ENCODE results near the gene TRABD2A.

The TRABD2A gene

GRCh38 chr2:84856787-84857186 lies 24.1 kb downstream of the TRABD2A start:
- no peak overlapping the region for H3K27ac ChIP-seq (replicated peaks)
- H3K4me3 ChIP-seq (replicated peaks; ENCODE audit: insufficient read depth, low read length), result no peak overlapping the region
- peak in 1 of 2 experiments; percentile 52 for DNase-seq (ENCODE audit: low read depth in 1 of 2, low spot score in 1 of 2)
- TF ChIP-seq CTCF (IDR thresholded peaks at IDR 0.05; ENCODE audit: insufficient read depth, low read length) (no peak), SPI1 (IDR thresholded peaks at IDR 0.05; ENCODE audit: borderline replicate concordance, low read depth) (peak; percentile 74; the same call in 1 of the 2 replicates), REST (IDR thresholded peaks at IDR 0.05; ENCODE audit: insufficient replicate concordance, low read depth) (no peak), GABPA (IDR thresholded peaks at IDR 0.05; ENCODE audit: low read depth) (no peak)
- no peaks in the 10 kb centered on the region for H3K27me3 ChIP-seq (ENCODE audit: insufficient read depth, poor library complexity, severe bottlenecking)

GRCh38 chr2:84855731-84856130 lies 25.2 kb downstream of the TRABD2A start:
- TF ChIP-seq SPI1 (IDR thresholded peaks at IDR 0.05; ENCODE audit: borderline replicate concordance, low read depth) (no peak), CTCF (IDR thresholded peaks at IDR 0.05; ENCODE audit: insufficient read depth, low read length) (no peak), REST (IDR thresholded peaks at IDR 0.05; ENCODE audit: insufficient replicate concordance, low read depth) (no peak), GABPA (IDR thresholded peaks at IDR 0.05; ENCODE audit: low read depth) (no peak), POLR2AphosphoS5 (IDR thresholded peaks at IDR 0.05; ENCODE audit: low read depth) (no peak)
- Histone ChIP-seq H3K27me3 (ENCODE audit: insufficient read depth, poor library complexity, severe bottlenecking) (no peaks in the 10 kb centered on the region), H3K4me3 (replicated peaks; ENCODE audit: insufficient read depth, low read length) (no peak overlapping the region), H3K27ac (replicated peaks) (no peak overlapping the region)
- no peak for DNase-seq (ENCODE audit: low read depth in 1 of 2, low spot score in 1 of 2)

- Histone ChIP-seq H3K27me3 (ENCODE audit: insufficient read depth, poor library complexity, severe bottlenecking) (no peaks in the 10 kb centered on the region), H3K4me3 (replicated peaks; ENCODE audit: insufficient read depth, low read length) (no peak overlapping the region), H3K27ac (replicated peaks) (no peak overlapping the region)
- no peak for DNase-seq (ENCODE audit: low read depth in 1 of 2, low spot score in 1 of 2)
- TF ChIP-seq REST (IDR thresholded peaks at IDR 0.05; ENCODE audit: insufficient replicate concordance, low read depth) (no peak), CTCF (IDR thresholded peaks at IDR 0.05; ENCODE audit: insufficient read depth, low read length) (no peak), GABPA (IDR thresholded peaks at IDR 0.05; ENCODE audit: low read depth) (no peak), SPI1 (IDR thresholded peaks at IDR 0.05; ENCODE audit: borderline replicate concordance, low read depth) (no peak), POLR2AphosphoS5 (IDR thresholded peaks at IDR 0.05; ENCODE audit: low read depth) (no peak)
Observed at GRCh38 chr2:84854850-84855249, 26.0 kb downstream of the TRABD2A start.
